ENCODE measurements around the gene ZDHHC22. TPM values are rescaled to one million over a fixed set of nuclear protein-coding genes. Genes with fewer than 3 reads are reported as not detected.
A peak's percentile ranks its signal among the peaks of the same experiment; 100 is the strongest.

The ZDHHC22 gene
- total and polyA plus RNA-seq, 2 of the 13 experiments (the other 11 are each of a cell fraction or from before 2014, with no cell fraction given) = not detected

DNA sequence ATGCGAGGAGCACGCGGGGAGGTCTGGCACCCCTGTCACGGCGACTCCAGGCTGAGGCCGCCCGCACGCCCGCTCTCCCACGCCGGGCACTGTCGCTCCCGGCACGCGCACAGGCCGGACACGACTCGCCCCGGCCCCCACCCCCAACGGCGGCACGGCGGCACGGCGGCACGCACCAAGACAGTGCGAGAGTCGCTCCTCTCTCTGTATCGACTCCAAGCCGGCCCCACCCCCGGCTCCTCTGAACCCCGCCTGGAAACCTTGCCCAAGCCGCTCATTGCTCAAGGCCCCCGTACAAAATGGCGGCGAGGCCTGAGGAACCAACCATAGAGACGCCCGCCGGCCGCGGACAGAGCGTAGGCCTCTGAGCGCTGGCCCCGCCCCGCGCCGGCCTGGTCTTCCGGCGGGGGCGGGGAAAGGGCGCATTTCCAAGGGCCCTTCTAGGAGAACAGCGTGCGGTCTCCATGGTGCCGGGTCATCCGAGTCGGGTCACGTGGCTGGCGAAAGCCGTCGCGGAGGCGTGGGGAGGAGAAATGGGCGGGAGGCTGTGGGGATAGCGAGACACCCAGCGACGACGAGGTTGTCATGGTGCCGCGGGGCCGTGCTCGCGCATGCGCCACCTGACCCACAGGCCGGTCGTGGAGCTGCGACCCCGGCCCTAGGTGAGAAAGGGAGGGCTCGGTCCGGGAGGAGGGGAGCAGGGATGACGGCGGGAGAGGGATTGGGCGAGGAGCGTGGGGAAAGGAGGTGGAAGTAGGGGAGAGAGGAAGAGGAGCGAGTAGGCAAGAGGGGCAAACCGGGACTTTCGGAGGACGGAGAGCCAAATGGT lies 43.7 kb downstream of the ZDHHC22 start, which contains the start of gene CIPC (continued):
- TF ChIP-seq, protein P1, sequence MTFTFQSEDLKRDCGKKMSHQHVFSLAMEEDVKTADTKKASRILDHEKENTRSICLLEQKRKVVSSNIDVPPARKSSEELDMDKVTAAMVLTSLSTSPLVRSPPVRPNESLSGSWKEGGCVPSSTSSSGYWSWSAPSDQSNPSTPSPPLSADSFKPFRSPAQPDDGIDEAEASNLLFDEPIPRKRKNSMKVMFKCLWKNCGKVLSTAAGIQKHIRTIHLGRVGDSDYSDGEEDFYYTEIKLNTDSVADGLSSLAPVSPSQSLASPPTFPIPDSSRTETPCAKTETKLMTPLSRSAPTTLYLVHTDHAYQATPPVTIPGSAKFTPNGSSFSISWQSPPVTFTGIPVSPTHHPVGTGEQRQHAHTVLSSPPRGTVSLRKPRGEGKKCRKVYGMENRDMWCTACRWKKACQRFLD (CRISPR knock-in tag; IDR thresholded peaks at IDR 0.05; ENCODE audit: borderline replicate concordance) = peak; percentile 71
- TF ChIP-seq ELF1 (CRISPR knock-in tag; IDR thresholded peaks at IDR 0.05) (peak; percentile 94), ZNF263 (CRISPR knock-in tag; IDR thresholded peaks at IDR 0.05) (peak; percentile 99), CHD2 (IDR thresholded peaks at IDR 0.05; ENCODE audit: low read depth, low read length) (0 out of 2 replicates have a peak, but pooled peaks have one; percentile 22), NCOA1 (CRISPR knock-in tag; IDR thresholded peaks at IDR 0.05) (no peak), NR2C2 (CRISPR knock-in tag; IDR thresholded peaks at IDR 0.05; ENCODE audit: borderline replicate concordance) (peak; percentile 70; the same call in 1 of the 2 replicates), ZNF251 (CRISPR knock-in tag; IDR thresholded peaks at IDR 0.05) (no peak), ZSCAN9 (CRISPR knock-in tag; IDR thresholded peaks at IDR 0.05; ENCODE audit: borderline replicate concordance) (0 out of 2 replicates have a peak, but pooled peaks have one; percentile 17), HNRNPUL1 (IDR thresholded peaks at IDR 0.05; ENCODE audit: low read depth, low read length) (peak; percentile 83), HOXA7 (CRISPR knock-in tag; IDR thresholded peaks at IDR 0.05) (no peak), RCOR2 (CRISPR knock-in tag; IDR thresholded peaks at IDR 0.05) (no peak), BHLHE40 (IDR thresholded peaks at IDR 0.05; ENCODE audit: low read length) (peak; percentile 63)
- TF ChIP-seq, protein P2, sequence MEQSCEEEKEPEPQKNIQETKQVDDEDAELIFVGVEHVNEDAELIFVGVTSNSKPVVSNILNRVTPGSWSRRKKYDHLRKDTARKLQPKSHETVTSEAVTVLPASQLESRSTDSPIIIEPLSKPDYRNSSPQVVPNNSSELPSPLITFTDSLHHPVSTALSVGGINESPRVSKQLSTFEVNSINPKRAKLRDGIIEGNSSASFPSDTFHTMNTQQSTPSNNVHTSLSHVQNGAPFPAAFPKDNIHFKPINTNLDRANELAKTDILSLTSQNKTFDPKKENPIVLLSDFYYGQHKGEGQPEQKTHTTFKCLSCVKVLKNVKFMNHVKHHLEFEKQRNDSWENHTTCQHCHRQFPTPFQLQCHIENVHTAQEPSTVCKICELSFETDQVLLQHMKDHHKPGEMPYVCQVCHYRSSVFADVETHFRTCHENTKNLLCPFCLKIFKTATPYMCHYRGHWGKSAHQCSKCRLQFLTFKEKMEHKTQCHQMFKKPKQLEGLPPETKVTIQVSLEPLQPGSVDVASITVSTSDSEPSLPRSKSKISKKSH (CRISPR knock-in tag; IDR thresholded peaks at IDR 0.05; ENCODE audit: borderline replicate concordance) = peak; percentile 49; the same call in 1 of the 2 replicates
- TF ChIP-seq, protein P3, sequence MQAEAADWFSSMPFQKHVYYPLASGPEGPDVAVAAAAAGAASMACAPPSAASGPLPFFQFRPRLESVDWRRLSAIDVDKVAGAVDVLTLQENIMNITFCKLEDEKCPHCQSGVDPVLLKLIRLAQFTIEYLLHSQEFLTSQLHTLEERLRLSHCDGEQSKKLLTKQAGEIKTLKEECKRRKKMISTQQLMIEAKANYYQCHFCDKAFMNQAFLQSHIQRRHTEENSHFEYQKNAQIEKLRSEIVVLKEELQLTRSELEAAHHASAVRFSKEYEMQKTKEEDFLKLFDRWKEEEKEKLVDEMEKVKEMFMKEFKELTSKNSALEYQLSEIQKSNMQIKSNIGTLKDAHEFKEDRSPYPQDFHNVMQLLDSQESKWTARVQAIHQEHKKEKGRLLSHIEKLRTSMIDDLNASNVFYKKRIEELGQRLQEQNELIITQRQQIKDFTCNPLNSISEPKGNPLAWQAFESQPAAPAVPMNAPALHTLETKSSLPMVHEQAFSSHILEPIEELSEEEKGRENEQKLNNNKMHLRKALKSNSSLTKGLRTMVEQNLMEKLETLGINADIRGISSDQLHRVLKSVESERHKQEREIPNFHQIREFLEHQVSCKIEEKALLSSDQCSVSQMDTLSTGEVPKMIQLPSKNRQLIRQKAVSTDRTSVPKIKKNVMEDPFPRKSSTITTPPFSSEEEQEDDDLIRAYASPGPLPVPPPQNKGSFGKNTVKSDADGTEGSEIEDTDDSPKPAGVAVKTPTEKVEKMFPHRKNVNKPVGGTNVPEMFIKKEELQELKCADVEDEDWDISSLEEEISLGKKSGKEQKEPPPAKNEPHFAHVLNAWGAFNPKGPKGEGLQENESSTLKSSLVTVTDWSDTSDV (CRISPR knock-in tag; IDR thresholded peaks at IDR 0.05) = peak; percentile 37; the same call in 1 of the 2 replicates
- TF ChIP-seq, protein P4, sequence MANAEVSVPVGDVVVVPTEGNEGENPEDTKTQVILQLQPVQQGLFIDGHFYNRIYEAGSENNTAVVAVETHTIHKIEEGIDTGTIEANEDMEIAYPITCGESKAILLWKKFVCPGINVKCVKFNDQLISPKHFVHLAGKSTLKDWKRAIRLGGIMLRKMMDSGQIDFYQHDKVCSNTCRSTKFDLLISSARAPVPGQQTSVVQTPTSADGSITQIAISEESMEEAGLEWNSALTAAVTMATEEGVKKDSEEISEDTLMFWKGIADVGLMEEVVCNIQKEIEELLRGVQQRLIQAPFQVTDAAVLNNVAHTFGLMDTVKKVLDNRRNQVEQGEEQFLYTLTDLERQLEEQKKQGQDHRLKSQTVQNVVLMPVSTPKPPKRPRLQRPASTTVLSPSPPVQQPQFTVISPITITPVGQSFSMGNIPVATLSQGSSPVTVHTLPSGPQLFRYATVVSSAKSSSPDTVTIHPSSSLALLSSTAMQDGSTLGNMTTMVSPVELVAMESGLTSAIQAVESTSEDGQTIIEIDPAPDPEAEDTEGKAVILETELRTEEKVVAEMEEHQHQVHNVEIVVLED (CRISPR knock-in tag; IDR thresholded peaks at IDR 0.05; ENCODE audit: borderline replicate concordance) = peak; percentile 81; the same call in 1 of the 2 replicates
- TF ChIP-seq, protein P5, sequence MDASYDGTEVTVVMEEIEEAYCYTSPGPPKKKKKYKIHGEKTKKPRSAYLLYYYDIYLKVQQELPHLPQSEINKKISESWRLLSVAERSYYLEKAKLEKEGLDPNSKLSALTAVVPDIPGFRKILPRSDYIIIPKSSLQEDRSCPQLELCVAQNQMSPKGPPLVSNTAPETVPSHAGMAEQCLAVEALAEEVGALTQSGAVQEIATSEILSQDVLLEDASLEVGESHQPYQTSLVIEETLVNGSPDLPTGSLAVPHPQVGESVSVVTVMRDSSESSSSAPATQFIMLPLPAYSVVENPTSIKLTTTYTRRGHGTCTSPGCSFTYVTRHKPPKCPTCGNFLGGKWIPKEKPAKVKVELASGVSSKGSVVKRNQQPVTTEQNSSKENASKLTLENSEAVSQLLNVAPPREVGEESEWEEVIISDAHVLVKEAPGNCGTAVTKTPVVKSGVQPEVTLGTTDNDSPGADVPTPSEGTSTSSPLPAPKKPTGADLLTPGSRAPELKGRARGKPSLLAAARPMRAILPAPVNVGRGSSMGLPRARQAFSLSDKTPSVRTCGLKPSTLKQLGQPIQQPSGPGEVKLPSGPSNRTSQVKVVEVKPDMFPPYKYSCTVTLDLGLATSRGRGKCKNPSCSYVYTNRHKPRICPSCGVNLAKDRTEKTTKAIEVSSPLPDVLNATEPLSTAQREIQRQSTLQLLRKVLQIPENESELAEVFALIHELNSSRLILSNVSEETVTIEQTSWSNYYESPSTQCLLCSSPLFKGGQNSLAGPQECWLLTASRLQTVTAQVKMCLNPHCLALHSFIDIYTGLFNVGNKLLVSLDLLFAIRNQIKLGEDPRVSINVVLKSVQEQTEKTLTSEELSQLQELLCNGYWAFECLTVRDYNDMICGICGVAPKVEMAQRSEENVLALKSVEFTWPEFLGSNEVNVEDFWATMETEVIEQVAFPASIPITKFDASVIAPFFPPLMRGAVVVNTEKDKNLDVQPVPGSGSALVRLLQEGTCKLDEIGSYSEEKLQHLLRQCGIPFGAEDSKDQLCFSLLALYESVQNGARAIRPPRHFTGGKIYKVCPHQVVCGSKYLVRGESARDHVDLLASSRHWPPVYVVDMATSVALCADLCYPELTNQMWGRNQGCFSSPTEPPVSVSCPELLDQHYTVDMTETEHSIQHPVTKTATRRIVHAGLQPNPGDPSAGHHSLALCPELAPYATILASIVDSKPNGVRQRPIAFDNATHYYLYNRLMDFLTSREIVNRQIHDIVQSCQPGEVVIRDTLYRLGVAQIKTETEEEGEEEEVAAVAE (CRISPR knock-in tag; IDR thresholded peaks at IDR 0.05; ENCODE audit: borderline replicate concordance) = peak; percentile 78; the same call in 1 of the 2 replicates

Measured in HepG2 (cell line).